Calu3 (cell line): Measurements from ENCODE around the gene SFXN1. TPM values are rescaled to one million over a fixed set of nuclear protein-coding genes. Genes with fewer than 3 reads are reported as not detected.

Experiments
- BruUV-seq: library from RNA; stranded (reverse); fragments of 400-500 nt; replicated peaks from 2 replicates; lab custom pipeline; 2021; lab: Mats Ljungman, UMichigan
- CTCF ChIA-PET: fragments of 300-600 bp; sonication (Branson Sonifier 250); formaldehyde crosslinking; loops from one replicate; lab custom pipeline; 2022; ENCODE audit warnings: antibody characterized with exemption; lab: Charles Lee
- DNase-seq: peaks from one replicate; pipeline ENCODE4 v3.0.0; 2022
- H3K27ac Mint-ChIP-seq: one replicate; pipeline ENCODE4 v1.8.0; 2022; ENCODE audit warnings: mixed read lengths; ENCODE audit not compliant: unreplicated experiment
- H3K27me3 Mint-ChIP-seq: one replicate; pipeline ENCODE4 v1.8.0; 2022; ENCODE audit warnings: mixed read lengths; ENCODE audit not compliant: unreplicated experiment
- H3K36me3 Mint-ChIP-seq: one replicate; pipeline ENCODE4 v1.8.0; 2022; ENCODE audit warnings: mild to moderate bottlenecking, moderate library complexity, mixed read lengths; ENCODE audit not compliant: insufficient read depth, unreplicated experiment
- H3K4me1 Mint-ChIP-seq: one replicate; pipeline ENCODE4 v1.8.0; 2022; ENCODE audit warnings: mild to moderate bottlenecking, low read depth, mixed read lengths; ENCODE audit not compliant: unreplicated experiment
- H3K4me3 Mint-ChIP-seq: one replicate; pipeline ENCODE4 v1.8.0; 2022; ENCODE audit warnings: mild to moderate bottlenecking, low read depth, moderate library complexity, mixed read lengths; ENCODE audit not compliant: unreplicated experiment
- H3K9me3 Mint-ChIP-seq: one replicate; pipeline ENCODE4 v1.8.0; 2022; ENCODE audit warnings: low read depth, mixed read lengths; ENCODE audit not compliant: unreplicated experiment
- CTCF ChIP-seq: fragments of 200-600 bp; IDR thresholded peaks from one replicate; pipeline ENCODE4 v1.8.0; 2022; ENCODE audit warnings: antibody characterized with exemption; ENCODE audit not compliant: unreplicated experiment
- intact Hi-C: fragments of 100-400 bp; cut with micrococcal nuclease; formaldehyde crosslinking; loops from one replicate; pipeline ENCODE4 v1.10.0; 2022; ENCODE audit not compliant: unreplicated experiment
- total RNA-seq: library from RNA; stranded (reverse); gene quantifications from 2 replicates; pipeline ENCODE4 v1.2.3, GENCODE V29; 2022

SFXN1 gene
- total RNA-seq, 1 experiment from 2014 or later = 106 TPM

- no peak overlapping the region for H3K27ac Mint-ChIP-seq
- H3K36me3 Mint-ChIP-seq = no peaks in the 10 kb centered on the region
- no peaks in the 10 kb centered on the region for H3K4me1 Mint-ChIP-seq
- no peaks in the 10 kb centered on the region for H3K9me3 Mint-ChIP-seq
- TF ChIP-seq CTCF = no peak
- intact Hi-C loops = no loop called here
- no TSS peak for BruUV-seq
- DNase-seq = no peak
- peaks cover 21% of the 10 kb centered on the region for H3K27me3 Mint-ChIP-seq
- no peak overlapping the region for H3K4me3 Mint-ChIP-seq
- CTCF ChIA-PET = interaction anchor here (0.6 to 0.9 kb wide), 3 partner anchors 13 to 156 kb away, joined by 3 to 5 read pairs (median 3); no protein-coding TSS in a partner anchor
Measured at GRCh38 chr5:175556794-175557193, 78.4 kb downstream of the SFXN1 start.

- CTCF ChIA-PET = interaction anchor here (0.7 kb wide), 1 partner anchor 99 kb away, joined by 3 read pairs; no protein-coding TSS in a partner anchor
- intact Hi-C loops = no loop called here
- no peak overlapping the region for H3K27ac Mint-ChIP-seq
- H3K27me3 Mint-ChIP-seq = peaks cover 20% of the 10 kb centered on the region
- H3K9me3 Mint-ChIP-seq = no peaks in the 10 kb centered on the region
- no peak overlapping the region for H3K4me3 Mint-ChIP-seq
- no peak for DNase-seq
- H3K36me3 Mint-ChIP-seq = no peaks in the 10 kb centered on the region
- no peaks in the 10 kb centered on the region for H3K4me1 Mint-ChIP-seq
- BruUV-seq = no TSS peak
- no peak for TF ChIP-seq CTCF
Measured at GRCh38 chr5:175557778-175558177, 79.4 kb downstream of the SFXN1 start.

GRCh38 chr5:175558801-175559480, 80.6 kb downstream of the SFXN1 start:
- TF ChIP-seq CTCF = no peak
- Mint-ChIP-seq H3K4me1 (no peaks in the 10 kb centered on the region), H3K27ac (no peak overlapping the region), H3K9me3 (no peaks in the 10 kb centered on the region), H3K36me3 (no peaks in the 10 kb centered on the region), H3K27me3 (peaks cover 21% of the 10 kb centered on the region), H3K4me3 (no peak overlapping the region)
- intact Hi-C loops = no loop called here
- CTCF ChIA-PET = interaction anchor here (0.9 kb wide), 1 partner anchor 921 kb away, joined by 6 read pairs; no protein-coding TSS in a partner anchor
- BruUV-seq = no TSS peak
- DNase-seq = no peak

GRCh38 chr5:175560011-175560410, 81.7 kb downstream of the SFXN1 start:
- no peaks in the 10 kb centered on the region for H3K36me3 Mint-ChIP-seq
- no peak overlapping the region for H3K27ac Mint-ChIP-seq
- intact Hi-C loops = no loop called here
- CTCF ChIA-PET = interaction anchor here (0.5 kb wide), 1 partner anchor 9 kb away, joined by 3 read pairs; no protein-coding TSS in a partner anchor
- H3K4me3 Mint-ChIP-seq = no peak overlapping the region
- no TSS peak for BruUV-seq
- no peak for TF ChIP-seq CTCF
- H3K4me1 Mint-ChIP-seq = no peaks in the 10 kb centered on the region
- no peak for DNase-seq
- H3K9me3 Mint-ChIP-seq = no peaks in the 10 kb centered on the region
- H3K27me3 Mint-ChIP-seq = peaks cover 14% of the 10 kb centered on the region
